Measurements from ENCODE around the gene TRAF1. TPM values are rescaled to one million over a fixed set of nuclear protein-coding genes. Genes with fewer than 3 reads are reported as not detected.

Gene TRAF1
- total and polyA plus RNA-seq, 2 of the 13 experiments (the other 11 are each of a cell fraction or from before 2014, with no cell fraction given), result 0.44 to 1.0 TPM

DNA sequence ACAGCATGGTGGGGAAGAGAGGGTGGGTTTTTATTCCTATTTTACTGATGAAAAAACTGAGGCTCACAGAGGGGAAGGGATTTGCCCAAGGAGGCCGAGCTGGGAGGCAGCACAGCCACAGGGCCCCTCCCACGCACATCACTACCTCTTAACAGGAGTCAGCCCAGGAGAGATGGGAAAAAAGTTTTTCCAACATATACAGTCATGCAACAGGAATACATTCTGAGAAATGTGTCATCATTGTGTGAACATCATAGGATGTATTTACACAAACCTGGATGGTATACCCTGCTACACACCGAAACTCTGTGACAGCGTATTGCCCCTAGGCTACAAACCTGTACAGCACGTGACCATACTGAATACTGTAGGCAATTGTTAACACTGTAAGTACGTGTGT is 11.6 kb downstream of the TRAF1 start (continued):
- TF ChIP-seq, protein P1, sequence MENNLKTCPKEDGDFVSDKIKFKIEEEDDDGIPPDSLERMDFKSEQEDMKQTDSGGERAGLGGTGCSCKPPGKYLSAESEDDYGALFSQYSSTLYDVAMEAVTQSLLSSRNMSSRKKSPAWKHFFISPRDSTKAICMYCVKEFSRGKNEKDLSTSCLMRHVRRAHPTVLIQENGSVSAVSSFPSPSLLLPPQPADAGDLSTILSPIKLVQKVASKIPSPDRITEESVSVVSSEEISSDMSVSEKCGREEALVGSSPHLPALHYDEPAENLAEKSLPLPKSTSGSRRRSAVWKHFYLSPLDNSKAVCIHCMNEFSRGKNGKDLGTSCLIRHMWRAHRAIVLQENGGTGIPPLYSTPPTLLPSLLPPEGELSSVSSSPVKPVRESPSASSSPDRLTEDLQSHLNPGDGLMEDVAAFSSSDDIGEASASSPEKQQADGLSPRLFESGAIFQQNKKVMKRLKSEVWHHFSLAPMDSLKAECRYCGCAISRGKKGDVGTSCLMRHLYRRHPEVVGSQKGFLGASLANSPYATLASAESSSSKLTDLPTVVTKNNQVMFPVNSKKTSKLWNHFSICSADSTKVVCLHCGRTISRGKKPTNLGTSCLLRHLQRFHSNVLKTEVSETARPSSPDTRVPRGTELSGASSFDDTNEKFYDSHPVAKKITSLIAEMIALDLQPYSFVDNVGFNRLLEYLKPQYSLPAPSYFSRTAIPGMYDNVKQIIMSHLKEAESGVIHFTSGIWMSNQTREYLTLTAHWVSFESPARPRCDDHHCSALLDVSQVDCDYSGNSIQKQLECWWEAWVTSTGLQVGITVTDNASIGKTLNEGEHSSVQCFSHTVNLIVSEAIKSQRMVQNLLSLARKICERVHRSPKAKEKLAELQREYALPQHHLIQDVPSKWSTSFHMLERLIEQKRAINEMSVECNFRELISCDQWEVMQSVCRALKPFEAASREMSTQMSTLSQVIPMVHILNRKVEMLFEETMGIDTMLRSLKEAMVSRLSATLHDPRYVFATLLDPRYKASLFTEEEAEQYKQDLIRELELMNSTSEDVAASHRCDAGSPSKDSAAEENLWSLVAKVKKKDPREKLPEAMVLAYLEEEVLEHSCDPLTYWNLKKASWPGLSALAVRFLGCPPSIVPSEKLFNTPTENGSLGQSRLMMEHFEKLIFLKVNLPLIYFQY (CRISPR knock-in tag; IDR thresholded peaks at IDR 0.05; ENCODE audit: borderline replicate concordance), result no peak
- TF ChIP-seq, protein P2, sequence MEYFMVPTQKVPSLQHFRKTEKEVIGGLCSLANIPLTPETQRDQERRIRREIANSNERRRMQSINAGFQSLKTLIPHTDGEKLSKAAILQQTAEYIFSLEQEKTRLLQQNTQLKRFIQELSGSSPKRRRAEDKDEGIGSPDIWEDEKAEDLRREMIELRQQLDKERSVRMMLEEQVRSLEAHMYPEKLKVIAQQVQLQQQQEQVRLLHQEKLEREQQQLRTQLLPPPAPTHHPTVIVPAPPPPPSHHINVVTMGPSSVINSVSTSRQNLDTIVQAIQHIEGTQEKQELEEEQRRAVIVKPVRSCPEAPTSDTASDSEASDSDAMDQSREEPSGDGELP (IDR thresholded peaks at IDR 0.05; ENCODE audit: borderline replicate concordance, low read depth), result no peak
- no peak for TF ChIP-seq TFDP2 (CRISPR knock-in tag; IDR thresholded peaks at IDR 0.05)

DNA sequence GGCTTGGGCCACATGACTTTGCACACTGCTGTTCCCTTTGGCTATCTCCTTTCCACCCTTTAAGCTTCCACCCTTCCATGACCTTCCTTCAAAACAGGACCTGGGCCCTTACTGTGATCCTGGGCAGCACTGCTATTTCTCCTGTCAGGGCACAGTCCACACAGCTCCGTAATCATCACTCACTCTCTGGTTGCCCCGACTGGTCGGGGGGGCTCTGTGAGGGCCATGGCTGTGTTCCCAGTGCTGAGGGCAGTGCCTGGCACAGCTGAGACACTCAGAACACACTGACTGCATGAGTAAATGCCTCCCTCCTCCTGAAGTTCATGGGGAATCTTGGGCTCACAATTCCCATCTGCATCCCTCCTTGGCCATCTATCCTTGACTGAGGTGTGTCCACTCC is 12.2 kb downstream of the TRAF1 start:
- peaks cover 16% of the 10 kb centered on the region; the same call in 1 of the 2 replicates for H3K4me1 ChIP-seq (ENCODE audit: insufficient read depth, low read length)
- H3K36me3 ChIP-seq (replicated peaks in 1 of 2; ENCODE audit: control insufficient read depth in 1 of 2, insufficient read depth in 2 of 2, low read length in 2 of 2), result no peaks in the 10 kb centered on the region
- H3K9me3 ChIP-seq (ENCODE audit: low read length), result no peaks in the 10 kb centered on the region
- ATAC-seq, result no peak
- H3K4me2 ChIP-seq (ENCODE audit: low read depth, low read length), result no peak overlapping the region
- no TSS peak for BruUV-seq (replicated peaks)
- H3K4me3 ChIP-seq (replicated peaks in 1 of 3; ENCODE audit: insufficient read depth in 1 of 3, low read depth in 2 of 3, low read length in 3 of 3), result no peak overlapping the region
- in situ Hi-C loops (cut with HindIII; ENCODE audit: extremely low pct_ligation_motif_present, low pct_unique_long_range_greater_than_20kb) (no loop called here), intact Hi-C loops (cut with micrococcal nuclease; ENCODE audit: unreplicated experiment) (no loop called here)
- no peak overlapping the region for H2AFZ ChIP-seq (ENCODE audit: low read length)
- H3K27me3 ChIP-seq (ENCODE audit: control insufficient read depth in 1 of 2, insufficient read depth in 2 of 2, low read length in 2 of 2), result no peaks in the 10 kb centered on the region
- H3K9ac ChIP-seq (ENCODE audit: insufficient read depth, low read depth, low read length), result no peak overlapping the region
- no peaks in the 10 kb centered on the region for H4K20me1 ChIP-seq (ENCODE audit: insufficient read depth, low read length)
- FAIRE-seq, result no peak
- H3K79me2 ChIP-seq (ENCODE audit: insufficient read depth, low read length), result no peaks in the 10 kb centered on the region
- ChIA-PET POLR2A (no interaction called here), CTCF (ENCODE audit: low intra/inter-chr PET ratio, low total read pairs) (no interaction called here)
- H3K27ac ChIP-seq (ENCODE audit: extremely low read length, insufficient read depth, low read length), result no peak overlapping the region
- WGBS (ENCODE audit: low lambda C conversion rate), result 25% methylated on average over 3 of the region's 3 CpGs
- no peak for DNase-seq (ENCODE audit: low spot score)
- TF ChIP-seq ZNF33B (CRISPR knock-in tag; IDR thresholded peaks at IDR 0.05) (no peak), CSRNP1 (CRISPR knock-in tag; IDR thresholded peaks at IDR 0.05) (no peak), ZBTB4 (CRISPR knock-in tag; IDR thresholded peaks at IDR 0.05; ENCODE audit: borderline replicate concordance) (no peak), SIX1 (CRISPR knock-in tag; IDR thresholded peaks at IDR 0.05; ENCODE audit: borderline replicate concordance) (no peak), ZNF709 (CRISPR knock-in tag; IDR thresholded peaks at IDR 0.05) (no peak)
- TF ChIP-seq, protein P3, sequence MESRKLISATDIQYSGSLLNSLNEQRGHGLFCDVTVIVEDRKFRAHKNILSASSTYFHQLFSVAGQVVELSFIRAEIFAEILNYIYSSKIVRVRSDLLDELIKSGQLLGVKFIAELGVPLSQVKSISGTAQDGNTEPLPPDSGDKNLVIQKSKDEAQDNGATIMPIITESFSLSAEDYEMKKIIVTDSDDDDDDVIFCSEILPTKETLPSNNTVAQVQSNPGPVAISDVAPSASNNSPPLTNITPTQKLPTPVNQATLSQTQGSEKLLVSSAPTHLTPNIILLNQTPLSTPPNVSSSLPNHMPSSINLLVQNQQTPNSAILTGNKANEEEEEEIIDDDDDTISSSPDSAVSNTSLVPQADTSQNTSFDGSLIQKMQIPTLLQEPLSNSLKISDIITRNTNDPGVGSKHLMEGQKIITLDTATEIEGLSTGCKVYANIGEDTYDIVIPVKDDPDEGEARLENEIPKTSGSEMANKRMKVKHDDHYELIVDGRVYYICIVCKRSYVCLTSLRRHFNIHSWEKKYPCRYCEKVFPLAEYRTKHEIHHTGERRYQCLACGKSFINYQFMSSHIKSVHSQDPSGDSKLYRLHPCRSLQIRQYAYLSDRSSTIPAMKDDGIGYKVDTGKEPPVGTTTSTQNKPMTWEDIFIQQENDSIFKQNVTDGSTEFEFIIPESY (CRISPR knock-in tag; IDR thresholded peaks at IDR 0.05), result no peak

Measured in HepG2 (cell line).